Thyroid gland (tissue), 4 donors: ENCODE data around the gene RAB20.

ENCODE experiments used
- CTCF ChIP-seq, 6 experiments: fragments of 200-600 bp in 3 of 6; fragments of 450-650 bp in 3 of 6; sonication (generic) in 3 of 6; IDR thresholded peaks; one replicate each; pipeline ENCODE4 v1.5.1; 2016 to 2019; ENCODE audit warnings: antibody characterized with exemption in 6 of 6, mild to moderate bottlenecking in 2 of 6, inconsistent platforms in 1 of 6, moderate library complexity in 1 of 6
- POLR2A ChIP-seq, 2 donors: fragments of 450-650 bp; IDR thresholded peaks; one replicate each; pipeline ENCODE4 v1.6.1; 2017; ENCODE audit warnings: antibody characterized with exemption in 2 of 2, mild to moderate bottlenecking in 2 of 2, moderate library complexity in 1 of 2

GRCh38 chr13:110511509-110512181 lies 49.9 kb downstream of the RAB20 start:
- TF ChIP-seq CTCF (IDR thresholded peaks at IDR 0.05) (no peak), POLR2A (IDR thresholded peaks at IDR 0.05) (no peak)
